Hair follicular keratinocyte (primary cell): ENCODE data around the gene CALHM2. TPM values are rescaled to one million over a fixed set of nuclear protein-coding genes. Genes with fewer than 3 reads are reported as not detected.

ENCODE experiments used
- total RNA-seq: library from RNA; depleted of rRNA; stranded (reverse); fragments of >200 nt; gene quantifications from 2 replicates; pipeline ENCODE4 v1.2.3, GENCODE V29; 2015

Gene CALHM2, protein sequence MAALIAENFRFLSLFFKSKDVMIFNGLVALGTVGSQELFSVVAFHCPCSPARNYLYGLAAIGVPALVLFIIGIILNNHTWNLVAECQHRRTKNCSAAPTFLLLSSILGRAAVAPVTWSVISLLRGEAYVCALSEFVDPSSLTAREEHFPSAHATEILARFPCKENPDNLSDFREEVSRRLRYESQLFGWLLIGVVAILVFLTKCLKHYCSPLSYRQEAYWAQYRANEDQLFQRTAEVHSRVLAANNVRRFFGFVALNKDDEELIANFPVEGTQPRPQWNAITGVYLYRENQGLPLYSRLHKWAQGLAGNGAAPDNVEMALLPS
- total RNA-seq: 2.3 and 5.4 TPM in 2 replicates

DNA sequence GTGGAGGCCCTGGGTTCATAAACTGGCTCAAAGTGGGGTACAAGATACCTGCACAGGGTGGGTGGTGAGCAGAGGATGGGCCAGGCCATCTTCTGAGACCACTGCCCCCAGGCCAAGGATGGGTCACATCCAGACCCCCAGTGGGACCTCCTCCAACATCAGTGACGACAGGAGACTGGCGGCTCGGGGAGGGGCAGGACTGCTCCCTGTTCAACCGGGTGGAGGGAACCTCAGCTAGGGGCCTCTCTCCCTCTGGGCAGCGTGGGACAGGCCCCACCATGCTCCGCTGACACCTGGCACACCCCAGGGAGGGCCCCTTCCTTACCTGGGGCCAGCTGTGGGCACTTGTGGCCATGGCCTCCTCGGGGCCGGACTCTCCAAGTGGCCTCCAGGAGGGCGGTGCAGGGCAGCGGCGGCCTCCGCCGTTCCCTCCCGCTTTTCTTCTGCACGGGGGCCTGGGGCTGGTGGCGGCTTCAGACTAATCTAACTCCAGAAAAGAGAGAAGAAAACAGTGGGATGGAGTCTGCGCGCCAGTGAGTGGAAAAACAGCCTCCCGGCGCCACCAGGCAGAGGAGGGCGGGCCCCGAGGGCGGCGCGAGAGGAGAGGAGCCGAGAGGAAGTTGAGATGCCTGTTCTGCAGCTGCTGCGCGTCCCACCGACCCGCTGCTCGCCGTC, at the start of gene CALHM2:
Gene CALHM2, minus strand, starts transcription at position 540 of the 675 bp plus-strand sequence. CDS start 2,429 bp downstream, outside the sequence.

DNA sequence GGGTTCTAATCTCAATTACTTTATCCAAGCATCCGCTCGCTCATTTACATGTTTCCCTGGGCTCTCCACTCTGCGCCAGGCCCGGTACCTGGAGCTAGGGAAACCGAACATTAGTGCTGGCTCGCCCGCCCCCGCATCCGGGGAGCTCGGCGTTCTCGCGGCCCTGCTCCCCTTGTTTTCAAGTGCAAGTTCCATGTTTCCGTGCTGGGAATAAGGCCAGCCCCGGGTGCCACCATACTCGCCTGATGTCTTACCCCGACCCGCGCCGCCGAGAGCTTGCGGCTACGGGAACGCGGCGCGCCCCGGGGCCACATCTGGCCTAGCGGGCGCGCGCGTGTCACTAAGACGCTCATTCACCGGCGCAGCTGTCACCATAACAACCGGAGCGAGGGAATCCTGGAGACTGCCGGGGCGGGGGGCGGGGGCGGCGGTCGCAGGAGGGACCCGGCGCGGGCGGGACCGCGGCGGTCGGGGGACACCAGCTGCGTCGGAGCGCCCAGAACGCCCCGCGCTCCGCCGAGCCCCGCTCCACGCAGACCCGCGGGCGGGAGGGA, 41.3 kb upstream of the CALHM2 start, which contains the start of gene NEURL1:
Gene NEURL1, plus strand, starts transcription at position 344 of the 554 bp plus-strand sequence. CDS start 683 bp downstream, outside the sequence.

DNA sequence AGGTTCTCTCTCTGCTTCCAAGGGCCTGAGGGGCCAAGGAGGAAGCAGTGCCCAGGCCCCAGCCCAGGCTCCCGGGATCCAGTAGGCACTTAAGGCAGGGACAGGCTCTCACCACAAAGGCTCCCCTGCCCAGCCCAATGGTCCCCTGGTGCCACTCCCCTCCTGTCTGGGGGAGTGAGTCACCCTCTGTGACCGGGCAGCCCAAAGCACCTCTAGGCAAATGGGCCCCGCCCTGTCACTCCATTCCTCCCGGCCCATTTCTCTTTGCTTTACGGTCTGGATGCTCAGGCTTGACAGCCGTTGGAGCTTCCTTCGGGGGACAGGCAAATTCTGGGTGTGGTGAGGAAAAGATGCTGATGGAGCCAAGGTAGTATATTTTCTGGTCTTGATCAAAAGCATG, 27.0 kb upstream of the CALHM2 start, which contains the start of gene CALHM3:
Gene CALHM3, minus strand, starts transcription at position 106 of the 400 bp plus-strand sequence. CDS start 208 bp downstream, outside the sequence.

DNA sequence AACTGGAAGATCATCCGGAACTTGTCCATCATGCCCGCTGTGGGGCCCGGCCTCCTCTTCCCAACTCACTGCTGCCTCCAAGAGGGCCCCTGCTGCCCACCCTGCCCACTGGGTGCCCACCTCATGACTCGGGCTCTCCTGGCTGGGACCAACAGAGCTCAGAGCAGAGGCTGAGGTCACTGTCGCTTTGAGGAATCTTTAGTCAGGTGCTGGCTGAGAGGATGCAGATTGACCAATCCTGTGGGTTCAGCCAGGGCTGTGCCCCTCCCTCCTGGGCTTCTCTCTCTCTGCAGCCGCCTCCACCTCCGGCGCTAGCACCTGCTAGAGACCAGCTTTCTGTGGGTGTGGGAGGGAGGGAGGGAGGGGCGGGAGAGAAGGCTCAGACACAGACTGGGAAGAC, 6.5 kb upstream of the CALHM2 start, which contains the start of gene CALHM1:
Gene CALHM1, minus strand, starts transcription at position 181 of the 400 bp plus-strand sequence. Its CDS starts 149 bp downstream, at position 32.

Other genes with a start within 250 kb of the CALHM2 start
- gene RPEL1, start 206.5 kb downstream of the CALHM2 start, total RNA-seq: 0.04 TPM in 1 of 2 replicates, not detected in the other
- under 0.01 and 0.08 TPM in 2 replicates for gene INA, start 175.2 kb downstream of the CALHM2 start, total RNA-seq
- gene PCGF6, start 101.2 kb downstream of the CALHM2 start, total RNA-seq: 9.6 and 16.6 TPM in 2 replicates
- 3.4 and 7.9 TPM in 2 replicates for gene TAF5, start 84.4 kb downstream of the CALHM2 start, total RNA-seq
- gene ATP5MK, start 55.9 kb downstream of the CALHM2 start, total RNA-seq: 308 and 395 TPM in 2 replicates
- 32.2 and 34.5 TPM in 2 replicates for gene PDCD11, start 55.7 kb downstream of the CALHM2 start, total RNA-seq
- gene CALHM1, start 6.5 kb upstream of the CALHM2 start, total RNA-seq: not detected in 2 replicates
- not detected in 2 replicates for gene CALHM3, start 26.9 kb upstream of the CALHM2 start, total RNA-seq
- gene NEURL1, start 41.3 kb upstream of the CALHM2 start, total RNA-seq: 0.15 and 0.23 TPM in 2 replicates